Nephron (organoid): Measurements from ENCODE around the gene RGS6.

Experiments used
- H3K27ac Mint-ChIP-seq, 3 experiments: 2 replicates each; pipeline ENCODE4 v1.8.0; 2020; ENCODE audit warnings: mixed read lengths in 3 of 3, mild to moderate bottlenecking in 2 of 3, moderate library complexity in 1 of 3
- H3K27me3 Mint-ChIP-seq: 2 replicates; pipeline ENCODE4 v1.8.0; 2021; ENCODE audit warnings: low read depth, mild to moderate bottlenecking, moderate library complexity, mixed read lengths
- H3K36me3 Mint-ChIP-seq: 2 replicates; pipeline ENCODE4 v1.8.0; 2020; ENCODE audit warnings: low read depth, mixed read lengths
- H3K4me1 Mint-ChIP-seq: 2 replicates; pipeline ENCODE4 v1.8.0; 2020; ENCODE audit warnings: mixed read lengths
- H3K4me3 Mint-ChIP-seq, 3 experiments: 2 replicates each; pipeline ENCODE4 v1.8.0; 2020; ENCODE audit warnings: mild to moderate bottlenecking in 3 of 3, mixed read lengths in 3 of 3, moderate library complexity in 2 of 3
- H3K9me3 Mint-ChIP-seq: 2 replicates; pipeline ENCODE4 v1.8.0; 2020; ENCODE audit warnings: mixed read lengths
- CTCF ChIP-seq, 3 experiments: fragments of 200-600 bp; sonication (generic); IDR thresholded peaks; one replicate each; pipeline ENCODE4 v1.5.0; 2021; ENCODE audit warnings: antibody characterized with exemption in 3 of 3; ENCODE audit not compliant: unreplicated experiment in 3 of 3

The RGS6 gene

GRCh38 chr14:72567226-72567625 is 635.0 kb downstream of the RGS6 start:
- H3K27me3 Mint-ChIP-seq: no peaks in the 10 kb centered on the region
- peaks cover 6% of the 10 kb centered on the region for H3K9me3 Mint-ChIP-seq
- H3K4me3 Mint-ChIP-seq: no peak overlapping the region
- no peak overlapping the region for H3K27ac Mint-ChIP-seq
- H3K36me3 Mint-ChIP-seq: no peaks in the 10 kb centered on the region
- no peak for TF ChIP-seq CTCF (IDR thresholded peaks at IDR 0.05; ENCODE audit: unreplicated experiment in 3 of 3)
- H3K4me1 Mint-ChIP-seq: no peaks in the 10 kb centered on the region

- Mint-ChIP-seq H3K27ac (no peak overlapping the region), H3K4me1 (no peaks in the 10 kb centered on the region), H3K36me3 (no peaks in the 10 kb centered on the region), H3K9me3 (peaks cover 6% of the 10 kb centered on the region), H3K27me3 (no peaks in the 10 kb centered on the region), H3K4me3 (no peak overlapping the region)
- no peak for TF ChIP-seq CTCF (IDR thresholded peaks at IDR 0.05; ENCODE audit: unreplicated experiment in 3 of 3)
Measured at GRCh38 chr14:72568296-72568992, 636.2 kb downstream of the RGS6 start.

- Mint-ChIP-seq H3K27me3 (peaks cover 5% of the 10 kb centered on the region), H3K9me3 (peaks cover 6% of the 10 kb centered on the region), H3K4me1 (peaks cover 13% of the 10 kb centered on the region), H3K36me3 (no peaks in the 10 kb centered on the region), H3K4me3 (no peak overlapping the region), H3K27ac (no peak overlapping the region)
- no peak for TF ChIP-seq CTCF (IDR thresholded peaks at IDR 0.05; ENCODE audit: unreplicated experiment in 3 of 3)
Measured at GRCh38 chr14:72573725-72574417, 641.6 kb downstream of the RGS6 start.

- H3K27ac Mint-ChIP-seq: no peak overlapping the region
- peaks cover 6% of the 10 kb centered on the region for H3K9me3 Mint-ChIP-seq
- H3K36me3 Mint-ChIP-seq: no peaks in the 10 kb centered on the region
- TF ChIP-seq CTCF (IDR thresholded peaks at IDR 0.05; ENCODE audit: unreplicated experiment in 3 of 3): no peak
- H3K27me3 Mint-ChIP-seq: peaks cover 8% of the 10 kb centered on the region
- H3K4me1 Mint-ChIP-seq: peaks cover 17% of the 10 kb centered on the region
- H3K4me3 Mint-ChIP-seq: no peak overlapping the region
Measured at GRCh38 chr14:72574715-72575114, 642.5 kb downstream of the RGS6 start.

- H3K36me3 Mint-ChIP-seq: no peaks in the 10 kb centered on the region
- H3K4me3 Mint-ChIP-seq: no peak overlapping the region
Measured at GRCh38 chr14:72576258-72576657, 644.0 kb downstream of the RGS6 start.

More at GRCh38 chr14:72576258-72576657, 644.0 kb downstream of the RGS6 start:
- TF ChIP-seq CTCF (IDR thresholded peaks at IDR 0.05; ENCODE audit: unreplicated experiment in 3 of 3): no peak
- Mint-ChIP-seq H3K27ac (no peak overlapping the region), H3K4me1 (peaks cover 17% of the 10 kb centered on the region), H3K9me3 (peaks cover 5% of the 10 kb centered on the region), H3K27me3 (peaks cover 12% of the 10 kb centered on the region)
